Stimulated activated CD8-positive, alpha-beta memory T cell treated with anti-CD3 and anti-CD28 coated beads, Interleukin-7, amount 100 ng/mL, for 48 hours (primary cell): ENCODE data around the gene TCF21.

Source experiments
- DNase-seq, 2 donors: peaks; one replicate each; pipeline ENCODE4 v3.0.0-alpha.2; 2020; ENCODE audit warnings: low read depth in 1 of 2; ENCODE audit errors: extremely low read depth in 1 of 2

Gene TCF21

GRCh38 chr6:133889557-133890403, 867 bp downstream of the TCF21 start:
- no peak for DNase-seq

- DNase-seq = no peak
Measured at GRCh38 chr6:133890711-133891148, 1.8 kb downstream of the TCF21 start.

DNA sequence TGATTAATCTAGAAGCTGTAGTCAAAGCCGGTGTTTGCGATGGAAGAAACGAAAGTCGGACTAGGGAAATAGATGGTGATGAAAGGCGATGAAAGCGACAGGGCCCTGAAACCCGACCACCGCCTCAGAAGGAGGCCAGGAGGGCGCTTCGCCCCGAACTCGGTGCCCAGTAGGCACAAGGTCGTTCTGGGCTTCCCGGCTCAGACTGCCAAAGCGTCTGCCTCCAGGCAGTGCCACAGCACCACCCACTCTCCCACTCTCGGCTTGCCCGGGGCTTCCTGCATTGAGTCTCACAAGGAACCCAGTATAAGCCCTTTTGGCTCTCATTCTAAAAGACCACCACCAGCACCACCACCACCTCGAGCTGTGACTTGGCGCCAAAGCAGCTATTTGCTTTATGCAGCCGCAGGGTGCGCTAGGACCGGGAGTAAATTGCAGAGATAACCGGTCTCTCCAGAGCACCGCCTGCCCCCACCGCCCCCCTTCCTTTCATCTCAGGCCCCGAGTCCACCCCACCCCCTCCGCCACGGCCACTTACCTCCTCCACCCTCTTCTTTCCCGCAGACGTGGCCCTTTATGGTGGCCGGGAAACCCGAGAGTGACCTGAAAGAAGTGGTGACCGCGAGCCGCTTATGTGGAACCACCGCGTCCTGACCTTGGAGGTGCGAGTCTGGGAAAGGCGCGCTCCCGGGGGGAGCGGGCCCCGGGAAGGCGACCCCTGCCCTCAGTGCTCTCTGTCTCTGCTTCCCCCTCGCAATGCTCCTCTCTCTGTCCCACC, 2.4 kb downstream of the TCF21 start:
- DNase-seq = no peak

GRCh38 chr6:133891927-133892812, 3.3 kb downstream of the TCF21 start:
- no peak for DNase-seq

DNA sequence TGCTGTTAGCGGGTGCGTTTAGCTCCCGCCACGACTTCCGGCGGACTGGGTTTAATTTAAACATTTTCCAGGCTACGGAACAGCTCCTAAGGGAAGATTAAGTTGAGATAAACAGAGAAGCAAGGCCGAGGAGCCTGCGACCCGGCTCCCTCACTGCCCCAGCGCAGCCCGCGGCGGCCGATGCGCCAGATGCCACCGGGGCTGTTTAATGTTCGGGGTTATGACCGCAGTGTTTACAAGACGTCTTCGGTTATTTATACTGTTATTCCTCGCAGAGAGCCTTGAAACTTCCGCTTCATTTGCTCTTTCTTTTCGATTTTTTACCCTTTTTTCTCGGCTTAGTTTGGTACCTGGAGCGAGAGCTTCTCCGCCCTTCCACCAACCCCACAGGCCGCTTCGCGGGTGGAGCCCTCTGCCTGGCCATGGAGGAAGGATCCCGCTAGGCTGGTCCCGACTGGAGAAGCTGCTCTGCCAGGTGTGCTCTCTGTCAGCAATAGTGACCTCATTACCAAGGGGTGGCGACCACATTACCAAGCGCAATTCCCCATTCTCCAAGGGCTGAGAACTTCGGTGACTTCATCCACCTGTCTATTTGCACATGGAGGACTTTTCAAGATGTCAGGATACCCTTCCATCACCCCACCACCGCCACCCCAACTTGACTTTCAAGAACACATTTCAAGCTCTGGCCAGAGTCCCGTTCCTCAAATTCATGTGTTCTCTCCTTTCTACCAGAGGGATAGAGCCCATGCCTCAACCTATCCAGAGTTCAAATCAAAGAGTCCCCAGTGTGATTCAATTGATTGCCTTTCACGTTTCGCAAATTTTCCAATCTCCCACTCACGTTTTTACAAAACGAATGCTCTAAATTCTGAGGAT, 4.1 kb downstream of the TCF21 start:
- no peak for DNase-seq

GRCh38 chr6:133893946-133894345, 5.0 kb downstream of the TCF21 start:
- no peak for DNase-seq

- no peak for DNase-seq
Measured at GRCh38 chr6:133894369-133894768, 5.5 kb downstream of the TCF21 start.

DNA sequence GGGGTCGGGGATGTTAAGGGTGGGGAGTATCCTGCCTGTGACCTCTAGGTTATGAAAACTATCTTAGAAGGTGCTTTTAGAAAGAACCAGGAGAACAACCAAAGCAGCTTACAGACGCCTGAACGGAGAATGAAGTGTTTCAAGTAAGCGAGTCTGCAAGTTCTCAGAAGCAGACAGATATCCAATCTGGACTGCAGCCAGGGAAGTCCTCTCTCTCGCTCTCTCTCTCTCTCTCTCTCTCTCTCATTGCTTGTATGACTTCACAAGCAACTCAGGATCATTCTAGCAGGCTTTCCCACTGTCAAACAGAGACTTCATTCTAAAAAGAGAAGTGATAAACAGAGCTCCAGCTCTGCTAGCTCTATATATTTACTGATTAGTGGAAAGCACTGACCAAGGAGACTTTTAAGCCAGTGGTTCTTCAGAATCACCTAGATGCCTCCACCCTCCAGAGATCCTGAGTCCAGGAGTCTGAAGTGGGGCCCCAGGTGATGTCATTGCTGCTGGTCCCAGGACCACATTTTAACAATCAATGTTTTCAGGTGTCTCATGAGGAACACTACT, 6.0 kb downstream of the TCF21 start:
- DNase-seq = no peak

DNA sequence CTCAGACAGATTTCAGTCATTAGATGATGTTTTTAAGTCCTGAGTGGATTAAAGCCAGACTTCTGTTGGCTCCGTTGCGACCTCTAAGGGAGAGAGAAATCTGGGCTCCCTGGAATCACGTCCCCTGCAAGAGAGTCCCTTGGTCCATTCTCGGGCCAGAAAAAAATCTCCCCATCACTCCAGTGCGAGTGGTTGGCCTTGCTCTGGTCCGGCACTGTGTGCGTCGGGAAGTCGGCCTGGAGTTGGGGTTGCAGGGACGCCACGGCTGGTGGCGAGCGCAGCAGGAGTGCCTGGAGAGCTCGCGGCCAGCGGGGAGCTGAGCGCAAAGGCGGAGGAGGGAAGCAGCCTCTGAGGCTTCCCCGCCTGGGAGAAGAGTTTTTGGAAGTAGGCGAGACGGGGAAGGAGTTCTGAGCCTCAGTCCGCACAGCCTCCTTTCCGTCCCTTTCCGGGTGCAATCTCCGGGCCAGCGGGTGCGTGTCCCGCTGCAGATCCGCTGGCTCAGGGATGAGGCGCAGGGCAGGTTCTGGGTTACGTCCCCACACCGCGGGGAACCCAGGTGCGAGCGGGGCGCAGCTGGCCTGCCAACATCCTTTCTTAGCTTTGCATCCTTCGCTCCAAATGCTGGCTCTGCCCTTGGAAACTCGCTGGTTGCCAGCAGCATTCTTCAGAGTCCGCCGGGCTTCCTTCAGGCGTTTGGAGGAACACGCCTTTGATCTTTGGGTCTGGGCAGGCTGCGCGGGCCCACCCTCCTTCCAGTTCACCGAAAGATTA, 6.8 kb downstream of the TCF21 start:
- no peak for DNase-seq

GRCh38 chr6:133896344-133896721, 7.4 kb downstream of the TCF21 start:
- DNase-seq = no peak

GRCh38 chr6:133898263-133898662, 9.3 kb downstream of the TCF21 start:
- no peak for DNase-seq

GRCh38 chr6:133899556-133899955, 10.6 kb downstream of the TCF21 start:
- DNase-seq = no peak

GRCh38 chr6:133903855-133904254, 14.9 kb downstream of the TCF21 start:
- no peak for DNase-seq

DNA sequence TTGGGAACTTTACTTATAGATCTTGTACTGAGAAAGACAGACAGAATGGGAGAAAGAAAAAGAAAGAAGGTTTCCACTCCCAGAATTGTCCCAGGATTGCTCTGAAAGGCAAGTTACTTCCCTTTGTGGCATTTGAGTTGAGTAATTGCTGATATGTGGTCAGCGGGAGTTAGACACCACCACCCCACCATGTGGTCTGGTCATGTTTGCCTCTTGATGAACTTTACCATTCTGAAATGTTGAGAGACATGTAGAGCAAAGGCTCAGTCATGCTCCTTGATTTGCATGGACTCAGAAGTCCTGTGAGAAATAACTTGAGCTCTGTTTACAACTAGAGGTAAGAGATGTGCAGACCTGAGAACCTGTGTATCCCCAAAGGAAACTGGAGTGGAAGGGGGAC, 17.1 kb downstream of the TCF21 start:
- DNase-seq = no peak

DNA sequence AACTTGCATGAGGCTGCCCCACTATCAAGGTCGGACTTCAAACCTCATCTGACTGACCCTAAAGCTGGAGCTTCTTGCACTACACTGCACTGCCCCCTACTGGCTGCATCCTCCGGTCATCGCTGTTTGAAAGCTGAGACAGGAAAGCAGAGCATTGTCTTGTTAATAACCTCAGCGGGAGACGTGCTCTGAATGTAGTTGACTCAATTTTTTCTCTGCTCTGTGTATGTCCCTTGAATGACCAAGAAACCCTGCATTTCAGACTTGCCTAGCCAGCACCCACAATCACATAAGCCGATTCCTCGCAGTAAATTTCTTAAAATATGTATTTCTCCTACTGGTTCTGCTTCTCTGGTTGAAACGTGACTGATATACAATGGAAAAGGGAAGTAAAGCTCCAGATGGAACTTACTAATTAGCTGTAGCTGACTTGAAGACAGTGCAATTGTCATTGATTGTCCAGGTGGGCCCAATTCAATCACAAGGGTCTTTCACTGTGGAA, 27.8 kb downstream of the TCF21 start:
- DNase-seq = peak; percentile 50 to 69

- no peak for DNase-seq
Measured at GRCh38 chr6:133917781-133918180, 28.9 kb downstream of the TCF21 start.

GRCh38 chr6:133918208-133918930, 29.5 kb downstream of the TCF21 start:
- DNase-seq = no peak

DNA sequence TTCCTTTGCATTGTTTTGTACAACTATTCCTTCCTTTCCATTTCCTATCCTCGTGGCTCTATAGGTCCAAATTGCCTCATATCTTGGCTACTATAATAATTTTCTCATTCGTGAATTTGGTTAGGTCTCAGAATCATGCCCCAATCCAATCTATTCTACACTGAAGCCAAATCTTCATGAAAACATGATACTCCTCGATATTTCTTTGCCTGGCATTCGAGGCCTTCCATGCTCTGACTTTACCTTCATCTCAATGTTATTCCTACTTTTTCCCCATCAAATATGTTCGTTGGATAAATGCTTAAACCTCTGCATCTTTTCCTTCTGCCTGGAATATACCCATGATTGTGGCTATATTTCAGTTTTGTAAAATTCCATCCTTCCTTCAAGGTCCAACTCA, 30.4 kb downstream of the TCF21 start:
- no peak for DNase-seq
